ENCODE data around the gene AOC1.

AOC1 gene

GRCh38 chr7:150896562-150897209, 44.4 kb downstream of the AOC1 start:
- TF ChIP-seq SIN3A (IDR thresholded peaks at IDR 0.05; ENCODE audit: borderline replicate concordance, insufficient read depth, low read length) (no peak), FOXP2 (optimal IDR thresholded peaks at IDR 0.05; ENCODE audit: borderline replicate concordance, extremely low read depth, extremely low read length, insufficient read depth) (no peak), POLR2AphosphoS5 (IDR thresholded peaks at IDR 0.05; ENCODE audit: low read depth, low read length) (no peak), TAF1 (IDR thresholded peaks at IDR 0.05; ENCODE audit: borderline replicate concordance, insufficient read depth, low read length) (no peak), REST (IDR thresholded peaks at IDR 0.05; ENCODE audit: insufficient read depth in 1 of 2, low read depth in 2 of 2, low read length in 2 of 2) (no peak)

GRCh38 chr7:150897502-150898474, 45.5 kb downstream of the AOC1 start:
- TF ChIP-seq FOXP2 (optimal IDR thresholded peaks at IDR 0.05; ENCODE audit: borderline replicate concordance, extremely low read depth, extremely low read length, insufficient read depth) (no peak), TAF1 (IDR thresholded peaks at IDR 0.05; ENCODE audit: borderline replicate concordance, insufficient read depth, low read length) (no peak), POLR2AphosphoS5 (IDR thresholded peaks at IDR 0.05; ENCODE audit: low read depth, low read length) (no peak), SIN3A (IDR thresholded peaks at IDR 0.05; ENCODE audit: borderline replicate concordance, insufficient read depth, low read length) (no peak), REST (IDR thresholded peaks at IDR 0.05; ENCODE audit: insufficient read depth in 1 of 2, low read depth in 2 of 2, low read length in 2 of 2) (no peak)

GRCh38 chr7:150898475-150899011, 46.2 kb downstream of the AOC1 start:
- no peak for TF ChIP-seq POLR2AphosphoS5 (IDR thresholded peaks at IDR 0.05; ENCODE audit: low read depth, low read length)
- TF ChIP-seq REST (IDR thresholded peaks at IDR 0.05; ENCODE audit: insufficient read depth in 1 of 2, low read depth in 2 of 2, low read length in 2 of 2), result peak in 1 of 2 experiments; percentile 64; a peak in 2 of 4 replicates
- TF ChIP-seq TAF1 (IDR thresholded peaks at IDR 0.05; ENCODE audit: borderline replicate concordance, insufficient read depth, low read length), result no peak
- no peak for TF ChIP-seq FOXP2 (optimal IDR thresholded peaks at IDR 0.05; ENCODE audit: borderline replicate concordance, extremely low read depth, extremely low read length, insufficient read depth)
- TF ChIP-seq SIN3A (IDR thresholded peaks at IDR 0.05; ENCODE audit: borderline replicate concordance, insufficient read depth, low read length), result no peak

GRCh38 chr7:150900675-150901074, 48.4 kb downstream of the AOC1 start:
- TF ChIP-seq FOXP2 (optimal IDR thresholded peaks at IDR 0.05; ENCODE audit: borderline replicate concordance, extremely low read depth, extremely low read length, insufficient read depth) (no peak), TAF1 (IDR thresholded peaks at IDR 0.05; ENCODE audit: borderline replicate concordance, insufficient read depth, low read length) (no peak), SIN3A (IDR thresholded peaks at IDR 0.05; ENCODE audit: borderline replicate concordance, insufficient read depth, low read length) (no peak), POLR2AphosphoS5 (IDR thresholded peaks at IDR 0.05; ENCODE audit: low read depth, low read length) (no peak), REST (IDR thresholded peaks at IDR 0.05; ENCODE audit: insufficient read depth in 1 of 2, low read depth in 2 of 2, low read length in 2 of 2) (no peak)
